RPMI7951 (cell line): ENCODE measurements around the gene GBE1. TPM values are rescaled to one million over a fixed set of nuclear protein-coding genes. Genes with fewer than 3 reads are reported as not detected.

Experiments used
- DNase-seq: peaks from one replicate; pipeline ENCODE4 v3.0.0-alpha.2; 2012; ENCODE audit warnings: low read depth
- total RNA-seq: library from RNA; depleted of rRNA; stranded (reverse); fragments of >200 nt; shearing (Covaris generic); gene quantifications from 2 replicates; pipeline ENCODE4 v1.2.3, GENCODE V29; 2014

Gene GBE1
- total RNA-seq, 1 experiment from 2014 or later = 141 TPM

- no peak for DNase-seq
Observed at GRCh38 chr3:81753416-81754027, 7.9 kb downstream of the GBE1 start.

GRCh38 chr3:81752604-81753003 lies 8.8 kb downstream of the GBE1 start:
- no peak for DNase-seq

GRCh38 chr3:81749265-81749664 lies 12.2 kb downstream of the GBE1 start:
- no peak for DNase-seq

GRCh38 chr3:81747280-81747679 lies 14.2 kb downstream of the GBE1 start:
- DNase-seq = peak; percentile 43

GRCh38 chr3:81744366-81744765 lies 17.1 kb downstream of the GBE1 start:
- peak; percentile 89 for DNase-seq

- peak; percentile 96 for DNase-seq
Observed at GRCh38 chr3:81743096-81744025, 18.1 kb downstream of the GBE1 start.

GRCh38 chr3:81742581-81742980 lies 18.9 kb downstream of the GBE1 start:
- peak; percentile 53 for DNase-seq

GRCh38 chr3:81741216-81741615 lies 20.2 kb downstream of the GBE1 start:
- DNase-seq = peak; percentile 34

- DNase-seq = no peak
Observed at GRCh38 chr3:81740731-81741130, 20.7 kb downstream of the GBE1 start.

GRCh38 chr3:81735334-81735733 lies 26.1 kb downstream of the GBE1 start:
- peak; percentile 42 for DNase-seq

GRCh38 chr3:81734742-81735141 lies 26.7 kb downstream of the GBE1 start:
- no peak for DNase-seq

- no peak for DNase-seq
Observed at GRCh38 chr3:81732642-81733041, 28.8 kb downstream of the GBE1 start.

GRCh38 chr3:81728766-81729544 lies 32.5 kb downstream of the GBE1 start:
- DNase-seq = peak; percentile 78

GRCh38 chr3:81726735-81727134 lies 34.7 kb downstream of the GBE1 start:
- DNase-seq = peak; percentile 51

- peak; percentile 32 for DNase-seq
Observed at GRCh38 chr3:81726132-81726531, 35.3 kb downstream of the GBE1 start.

- peak; percentile 61 for DNase-seq
Observed at GRCh38 chr3:81723732-81724313, 37.6 kb downstream of the GBE1 start.

GRCh38 chr3:81718311-81718710 lies 43.1 kb downstream of the GBE1 start:
- DNase-seq = no peak

GRCh38 chr3:81716870-81717509 lies 44.5 kb downstream of the GBE1 start:
- no peak for DNase-seq

GRCh38 chr3:81713031-81713430 lies 48.4 kb downstream of the GBE1 start:
- no peak for DNase-seq

GRCh38 chr3:81709606-81710005 lies 51.8 kb downstream of the GBE1 start:
- no peak for DNase-seq

GRCh38 chr3:81707996-81708395 lies 53.4 kb downstream of the GBE1 start:
- DNase-seq = no peak
